ENCODE results near the gene REXO1.
A peak's percentile ranks its signal among the peaks of the same experiment; 100 is the strongest.

Gene REXO1

GRCh38 chr19:1775951-1776605 is 72.2 kb downstream of the REXO1 start (continued):
- no peak for TF ChIP-seq AEBP2 (tag by site-specific recombination; IDR thresholded peaks at IDR 0.05; ENCODE audit: borderline replicate concordance)
- TF ChIP-seq ZNF221 (tag by site-specific recombination; IDR thresholded peaks at IDR 0.05; ENCODE audit: borderline replicate concordance), result no peak
- no peak for TF ChIP-seq ZNF530 (tag by site-specific recombination; IDR thresholded peaks at IDR 0.05; ENCODE audit: low read depth)

GRCh38 chr19:1774989-1775772 is 73.1 kb downstream of the REXO1 start:
- no peak overlapping the region for H3K4me3 ChIP-seq (ENCODE audit: low read depth, low read length)
- no peak overlapping the region for H3K27ac ChIP-seq (ENCODE audit: extremely low read depth, low read depth, low read length)
- ChIA-PET CTCF (interaction anchor here (0.7 to 1.0 kb wide), 2 partner anchors 22 to 100 kb away, joined by 3 read pairs; partner anchors contain the start of gene ONECUT3), POLR2A (no interaction called here)
- H3K4me1 ChIP-seq (ENCODE audit: control insufficient read depth, insufficient read depth, low read length), result no peaks in the 10 kb centered on the region; the same call in 1 of the 2 replicates
- no peaks in the 10 kb centered on the region for H3K9me3 ChIP-seq (ENCODE audit: control insufficient read depth, insufficient read depth, low read depth, low read length)
- no peaks in the 10 kb centered on the region for H3K36me3 ChIP-seq (ENCODE audit: control insufficient read depth in 2 of 2, insufficient read depth in 1 of 2, low read length in 2 of 2)
- TF ChIP-seq ZNF596 (tag by site-specific recombination; IDR thresholded peaks at IDR 0.05) (no peak), ZSCAN18 (tag by site-specific recombination; IDR thresholded peaks at IDR 0.05) (no peak), ZNF645 (tag by site-specific recombination; IDR thresholded peaks at IDR 0.05) (no peak), ZNF626 (tag by site-specific recombination; IDR thresholded peaks at IDR 0.05) (no peak), ZNF580 (tag by site-specific recombination; IDR thresholded peaks at IDR 0.05) (0 out of 2 replicates have a peak, but pooled peaks have one; percentile 14), ZNF391 (tag by site-specific recombination; IDR thresholded peaks at IDR 0.05; ENCODE audit: borderline replicate concordance, low read depth) (no peak), ZXDB (tag by site-specific recombination; IDR thresholded peaks at IDR 0.05) (no peak), ZNF513 (tag by site-specific recombination; IDR thresholded peaks at IDR 0.05) (no peak), ZNF510 (tag by site-specific recombination; IDR thresholded peaks at IDR 0.05; ENCODE audit: insufficient replicate concordance) (no peak), ZNF610 (tag by site-specific recombination; IDR thresholded peaks at IDR 0.05; ENCODE audit: borderline replicate concordance) (peak; percentile 71; the same call in 1 of the 2 replicates), KLF7 (tag by site-specific recombination; IDR thresholded peaks at IDR 0.05; ENCODE audit: borderline replicate concordance) (no peak), ZNF138 (tag by site-specific recombination; IDR thresholded peaks at IDR 0.05; ENCODE audit: borderline replicate concordance) (no peak), KLF8 (tag by site-specific recombination; IDR thresholded peaks at IDR 0.05) (no peak), CTCF (tag by site-specific recombination; IDR thresholded peaks at IDR 0.05) (peak; percentile 53), ZNF335 (tag by site-specific recombination; conservative IDR thresholded peaks at IDR 0.05) (no peak), ZNF768 (tag by site-specific recombination; IDR thresholded peaks at IDR 0.05) (no peak), SALL2 (tag by site-specific recombination; IDR thresholded peaks at IDR 0.05; ENCODE audit: borderline replicate concordance) (no peak), ZBTB8A (tag by site-specific recombination; IDR thresholded peaks at IDR 0.05) (peak; percentile 63; the same call in 1 of the 2 replicates), ZNF10 (tag by site-specific recombination; IDR thresholded peaks at IDR 0.05) (no peak), ZNF133 (tag by site-specific recombination; IDR thresholded peaks at IDR 0.05) (0 out of 2 replicates have a peak, but pooled peaks have one; percentile 3), ZNF544 (tag by site-specific recombination; IDR thresholded peaks at IDR 0.05) (no peak), ZBTB26 (tag by site-specific recombination; optimal IDR thresholded peaks at IDR 0.05) (peak; percentile 33)

All from HEK293 (cell line).